IMR-90 (cell line): ENCODE data around the gene SP7. TPM values are rescaled to one million over a fixed set of nuclear protein-coding genes. Genes with fewer than 3 reads are reported as not detected.

Source experiments
- ATAC-seq: fragments of 200-7000 bp; cut with Tn5 transposase; 2 replicates; pipeline ENCODE4 v1.9.1; 2020; ENCODE audit warnings: low read depth, mild to moderate bottlenecking, moderate library complexity
- BruUV-seq: library from RNA; stranded (reverse); fragments of 400-500 nt; replicated peaks from 2 replicates; lab custom pipeline; 2021; lab: Mats Ljungman, UMichigan
- CTCF ChIA-PET: fragments of 300-600 bp; formaldehyde crosslinking; extraction: SDS; loops from one replicate; lab custom pipeline; 2021; ENCODE audit warnings: antibody characterized with exemption; lab: Yijun Ruan, JAX
- POLR2A ChIA-PET: fragments of 300-600 bp; sonication (Branson Sonifier 250); formaldehyde crosslinking; loops from one replicate; lab custom pipeline; 2022; ENCODE audit warnings: antibody characterized with exemption; ENCODE audit not compliant: unreplicated experiment; lab: Charles Lee
- DNase-seq: peaks from one replicate; pipeline ENCODE4 v3.0.0; 2013
- H2AFZ ChIP-seq: replicated peaks from 2 replicates; pipeline ENCODE3; 2013; ENCODE audit warnings: low read length, mild to moderate bottlenecking; ENCODE audit not compliant: poor library complexity
- H2AK5ac ChIP-seq: 2 replicates; pipeline ENCODE4 v1.6.1; 2013; ENCODE audit warnings: low read depth, low read length, inconsistent platforms
- H2AK9ac ChIP-seq: replicated peaks from 2 replicates; pipeline ENCODE3; 2013; ENCODE audit warnings: mild to moderate bottlenecking, low read depth, low read length, moderate library complexity; ENCODE audit not compliant: poor library complexity
- H2BK120ac ChIP-seq: 2 replicates; pipeline ENCODE4 v1.6.1; 2013; ENCODE audit warnings: low read depth, low read length, inconsistent platforms
- H2BK15ac ChIP-seq: 3 replicates; pipeline ENCODE4 v1.6.1; 2013; ENCODE audit warnings: low read depth, low read length, inconsistent platforms
- H2BK20ac ChIP-seq: 2 replicates; pipeline ENCODE4 v1.6.1; 2013; ENCODE audit warnings: low read depth, mild to moderate bottlenecking, inconsistent platforms, low read length, moderate library complexity
- H2BK5ac ChIP-seq: 2 replicates; pipeline ENCODE4 v1.6.1; 2013; ENCODE audit warnings: mild to moderate bottlenecking, low read depth, low read length, inconsistent platforms; ENCODE audit not compliant: poor library complexity, severe bottlenecking
- H3K14ac ChIP-seq: replicated peaks from 2 replicates; pipeline ENCODE4 v1.6.1; 2013; ENCODE audit warnings: low read depth, low read length, inconsistent platforms
- H3K18ac ChIP-seq: 2 replicates; pipeline ENCODE4 v1.6.1; 2013; ENCODE audit warnings: low read depth, low read length, control low read depth
- H3K23ac ChIP-seq: 2 replicates; pipeline ENCODE4 v1.6.1; 2013; ENCODE audit warnings: low read depth, low read length, inconsistent platforms
- H3K27ac ChIP-seq: 2 replicates; pipeline ENCODE4 v1.5.1; 2013; ENCODE audit warnings: mild to moderate bottlenecking, control low read depth, low read length; ENCODE audit not compliant: insufficient read depth
- H3K27me3 ChIP-seq: 2 replicates; pipeline ENCODE4 v1.6.1; 2013; ENCODE audit warnings: low read length; ENCODE audit not compliant: control insufficient read depth, insufficient read depth
- H3K36me3 ChIP-seq: 2 replicates; pipeline ENCODE4 v1.6.1; 2013; ENCODE audit warnings: low read length, mixed read lengths; ENCODE audit not compliant: control insufficient read depth, insufficient read depth
- H3K4ac ChIP-seq: 2 replicates; pipeline ENCODE4 v1.6.1; 2013; ENCODE audit warnings: low read depth, low read length, inconsistent platforms
- H3K4me1 ChIP-seq: 2 replicates; pipeline ENCODE4 v1.6.1; 2013; ENCODE audit warnings: low read length, mixed read lengths; ENCODE audit not compliant: control insufficient read depth, insufficient read depth
- H3K4me2 ChIP-seq: 2 replicates; pipeline ENCODE4 v1.6.1; 2013; ENCODE audit warnings: low read depth, mild to moderate bottlenecking, control low read depth, low read length, moderate library complexity
- H3K4me3 ChIP-seq: 2 replicates; pipeline ENCODE4 v1.5.1; 2013; ENCODE audit warnings: low read depth, mild to moderate bottlenecking, control low read depth, low read length, moderate library complexity; ENCODE audit not compliant: insufficient read depth
- H3K56ac ChIP-seq: 2 replicates; pipeline ENCODE4 v1.6.1; 2013; ENCODE audit warnings: low read length, inconsistent platforms; ENCODE audit not compliant: insufficient read depth; ENCODE audit errors: extremely low read depth
- H3K79me1 ChIP-seq, 2 experiments: 2 replicates each; pipeline ENCODE4 v1.6.1; 2013; ENCODE audit warnings: low read length in 2 of 2, inconsistent platforms in 1 of 2, low read depth in 1 of 2
- H3K9ac ChIP-seq: 2 replicates; pipeline ENCODE4 v1.6.1; 2013; ENCODE audit warnings: low read depth, low read length, control low read depth
- H3K9me1 ChIP-seq: 2 replicates; pipeline ENCODE4 v1.6.1; 2013; ENCODE audit warnings: low read length, inconsistent platforms; ENCODE audit not compliant: insufficient read depth
- H3K9me3 ChIP-seq: 2 replicates; pipeline ENCODE4 v1.6.1; 2013; ENCODE audit warnings: low read length; ENCODE audit not compliant: control insufficient read depth, insufficient read depth
- H4K20me1 ChIP-seq: 2 replicates; pipeline ENCODE4 v1.6.1; 2013; ENCODE audit warnings: low read length, inconsistent platforms; ENCODE audit not compliant: insufficient read depth
- H4K5ac ChIP-seq: 2 replicates; pipeline ENCODE4 v1.6.1; 2013; ENCODE audit warnings: mild to moderate bottlenecking, low read depth, low read length, control low read depth
- H4K8ac ChIP-seq, 2 experiments: 2 replicates each; pipeline ENCODE4 v1.6.1; 2013; ENCODE audit warnings: low read depth in 2 of 2, low read length in 2 of 2, control low read depth in 1 of 2, inconsistent platforms in 1 of 2
- H4K91ac ChIP-seq: 2 replicates; pipeline ENCODE4 v1.6.1; 2013; ENCODE audit warnings: low read depth, low read length, inconsistent platforms; ENCODE audit not compliant: insufficient read depth
- BHLHE40 ChIP-seq: fragments of 150-350 bp; IDR thresholded peaks from 2 replicates; pipeline ENCODE4 v1.6.1; 2016; ENCODE audit warnings: mild to moderate bottlenecking, low read depth, low read length
- CEBPB ChIP-seq: IDR thresholded peaks from 2 replicates; pipeline ENCODE4 v1.6.1; 2012; ENCODE audit warnings: low read depth, low read length, improper control_type of control experiment
- CHD1 ChIP-seq: IDR thresholded peaks from 2 replicates; pipeline ENCODE4 v1.6.1; 2012; ENCODE audit warnings: low read depth, low read length, improper control_type of control experiment
- CTCF ChIP-seq: conservative IDR thresholded peaks from 2 replicates; pipeline ENCODE4 v1.5.1; 2012; ENCODE audit warnings: mild to moderate bottlenecking, low read depth, low read length, improper control_type of control experiment
- ELK1 ChIP-seq: fragments of 150-350 bp; IDR thresholded peaks from 2 replicates; pipeline ENCODE4 v1.6.1; 2016; ENCODE audit warnings: low read depth, mild to moderate bottlenecking, low read length, moderate library complexity, borderline replicate concordance
- FOS ChIP-seq: fragments of 150-350 bp; IDR thresholded peaks from 2 replicates; pipeline ENCODE4 v1.6.1; 2016; ENCODE audit warnings: low read depth, low read length
- MAFK ChIP-seq: IDR thresholded peaks from 2 replicates; pipeline ENCODE4 v1.6.1; 2012; ENCODE audit warnings: low read depth, low read length, improper control_type of control experiment
- MAZ ChIP-seq: IDR thresholded peaks from 2 replicates; pipeline ENCODE4 v1.6.1; 2012; ENCODE audit warnings: low read depth, mild to moderate bottlenecking, low read length, improper control_type of control experiment, moderate library complexity, borderline replicate concordance
- MXI1 ChIP-seq: IDR thresholded peaks from 2 replicates; pipeline ENCODE4 v1.6.1; 2012; ENCODE audit warnings: low read depth, mild to moderate bottlenecking, low read length, moderate library complexity, borderline replicate concordance
- POLR2A ChIP-seq: IDR thresholded peaks from 2 replicates; pipeline ENCODE4 v1.6.1; 2012; ENCODE audit warnings: mild to moderate bottlenecking, low read depth, low read length
- RCOR1 ChIP-seq: IDR thresholded peaks from 2 replicates; pipeline ENCODE4 v1.6.1; 2012; ENCODE audit warnings: mild to moderate bottlenecking, low read length, improper control_type of control experiment; ENCODE audit not compliant: insufficient replicate concordance
- RFX5 ChIP-seq: IDR thresholded peaks from 2 replicates; pipeline ENCODE4 v1.8.0; 2012; ENCODE audit warnings: low read depth, mild to moderate bottlenecking, low read length, moderate library complexity
- SMC3 ChIP-seq: fragments of 150-350 bp; IDR thresholded peaks from 2 replicates; pipeline ENCODE4 v1.6.1; 2016; ENCODE audit warnings: low read depth, mild to moderate bottlenecking, antibody characterized with exemption, low read length, moderate library complexity
- WGBS, 2 experiments: methylation state at CpG; one replicate each; pipeline versions ENCODE4 v1.1.5 to v1.1.7; 2013; ENCODE audit warnings: missing lambda C conversion rate in 2 of 2; ENCODE audit not compliant: insufficient read length in 1 of 2; ENCODE audit errors: extremely low coverage in 2 of 2; 5-methylcytosine and 5-hydroxymethylcytosine counted together
- dilution Hi-C: fragments of 300-500 bp; cut with HindIII; formaldehyde crosslinking; loops from one replicate; pipeline ENCODE4 v1.14.3; 2018; ENCODE audit warnings: low sequenced_read_pairs; ENCODE audit not compliant: unreplicated experiment
- in situ Hi-C: fragments of 300-500 bp; cut with MboI; formaldehyde crosslinking; loops from 3 replicates; pipeline ENCODE4 v1.14.3; 2019; ENCODE audit warnings: low sequenced_read_pairs, inconsistent platforms, mixed read lengths
- intact Hi-C: fragments of 100-400 bp; cut with micrococcal nuclease; formaldehyde crosslinking; loops from 2 replicates; pipeline ENCODE4 v1.10.0; 2022
- polyA plus RNA-seq, 3 experiments: library from polyadenylated mRNA; depleted of rRNA; stranded (reverse); fragments of >200 nt; gene quantifications; 2 replicates each; pipeline ENCODE4 v1.2.3, GENCODE V29; 2012; ENCODE audit warnings: low replicate concordance in 1 of 3
- total RNA-seq: library from RNA; depleted of rRNA; stranded (reverse); fragments of >200 nt; gene quantifications from 2 replicates; pipeline ENCODE4 v1.2.3, GENCODE V29; 2012

The SP7 gene
- total and polyA plus RNA-seq, 2 of the 4 experiments (the other 2 are of a cell fraction) = not detected

- H3K4me3 ChIP-seq = no peak overlapping the region
- TF ChIP-seq MAFK (no peak), CTCF (no peak), CEBPB (no peak), BHLHE40 (no peak), RCOR1 (no peak), RFX5 (no peak), MAZ (no peak), ELK1 (no peak), SMC3 (no peak), FOS (no peak), CHD1 (no peak), POLR2A (no peak), MXI1 (no peak)
- peaks cover 57% of the 10 kb centered on the region for H3K36me3 ChIP-seq
- H3K79me1 ChIP-seq = peaks cover 6 to 33% of the 10 kb centered on the region in 2 experiments; a peak in 2 of 4 replicates
- no peak overlapping the region for H2AK5ac ChIP-seq
- no peak overlapping the region for H3K23ac ChIP-seq
- no peak overlapping the region for H3K9ac ChIP-seq
- intact Hi-C loops = no loop called here
- H3K4me2 ChIP-seq = no peak overlapping the region
- ATAC-seq = no peak
- H3K4me1 ChIP-seq = no peaks in the 10 kb centered on the region
- H3K18ac ChIP-seq = no peak overlapping the region
- H3K9me1 ChIP-seq = 0 out of 2 replicates have a peak, but pooled peaks cover 10% of the 10 kb centered on the region
- H2AFZ ChIP-seq = no peak overlapping the region
- no peak overlapping the region for H4K5ac ChIP-seq
- dilution Hi-C loops = no loop called here
- DNase-seq = no peak
- no peak overlapping the region for H2BK20ac ChIP-seq
- H3K14ac ChIP-seq = no peak overlapping the region
- BruUV-seq = no TSS peak
- H3K9me3 ChIP-seq = no peaks in the 10 kb centered on the region
- no peak overlapping the region for H4K91ac ChIP-seq
- WGBS, 2 experiments = 100% methylated on average over 7 of the region's 10 CpGs; no CpG with 5 or more reads in 1 of the 2 experiments
- H4K20me1 ChIP-seq = no peaks in the 10 kb centered on the region; the same call in 1 of the 2 replicates
- no peak overlapping the region for H2AK9ac ChIP-seq
- CTCF ChIA-PET = no interaction called here
- H3K4ac ChIP-seq = no peak overlapping the region
- no peak overlapping the region for H2BK5ac ChIP-seq
- H4K8ac ChIP-seq = no peak overlapping the region
- no peak overlapping the region for H3K27ac ChIP-seq
- no peak overlapping the region for H3K56ac ChIP-seq
- in situ Hi-C loops = no loop called here
- H2BK15ac ChIP-seq = no peak overlapping the region
- no peaks in the 10 kb centered on the region for H3K27me3 ChIP-seq
- POLR2A ChIA-PET = no interaction called here
- no peak overlapping the region for H2BK120ac ChIP-seq
Observed at GRCh38 chr12:53306826-53307225, 29.3 kb downstream of the SP7 start.
